Tibial artery (tissue), 4 donors: Measurements from ENCODE around the gene ZNF605.
"Not testable (repeated sequence)": the region's sequence is repeated elsewhere in the genome, so short reads cannot be mapped to it uniquely, and the experiment has no call there.

Experiments used
- DNase-seq, 2 donors: peaks; one replicate each; pipeline ENCODE4 v3.0.0-alpha.2; 2019
- H3K27ac ChIP-seq, 2 donors: fragments of 200-600 bp; sonication (generic) in 1 of 2; 1 replicate in 1 of 2; 2 replicates in 1 of 2; pipeline ENCODE4 v1.5.1; 2018 to 2019; ENCODE audit warnings: mild to moderate bottlenecking in 1 of 2
- H3K27me3 ChIP-seq, 2 donors: fragments of 200-600 bp; sonication (generic) in 1 of 2; one replicate each; pipeline versions ENCODE4 v1.5.1 to v1.6.0; 2016 to 2019
- H3K36me3 ChIP-seq, 3 donors: fragments of 200-600 bp; sonication (generic) in 2 of 3; one replicate each; pipeline ENCODE4 v1.5.1; 2016 to 2019; ENCODE audit warnings: mild to moderate bottlenecking in 2 of 3
- H3K4me1 ChIP-seq, 4 donors: fragments of 200-600 bp; sonication (generic) in 2 of 4; 1 replicate in 3 of 4; 2 replicates in 1 of 4; pipeline ENCODE4 v1.5.1; 2016 to 2019
- H3K4me3 ChIP-seq, 2 donors: fragments of 200-600 bp; sonication (generic) in 1 of 2; 1 replicate in 1 of 2; 2 replicates in 1 of 2; pipeline ENCODE4 v1.5.1; 2018 to 2019; ENCODE audit warnings: mild to moderate bottlenecking in 2 of 2
- H3K9me3 ChIP-seq, 3 donors: fragments of 200-600 bp; sonication (generic) in 1 of 3; one replicate each; pipeline ENCODE4 v1.5.1; 2016 to 2019
- intact Hi-C: fragments of 100-400 bp; cut with DNase I; formaldehyde crosslinking; loops from one replicate; pipeline ENCODE4 v1.15.0; 2023; ENCODE audit warnings: low total_unique reads
- TF ChIP-seq, protein P1 (sequence below), 2 experiments: fragments of 200-600 bp in 1 of 2; fragments of 450-650 bp in 1 of 2; IDR thresholded peaks; one replicate each; pipeline ENCODE4 v1.5.1; 2017 to 2019; ENCODE audit warnings: antibody characterized with exemption in 2 of 2, mild to moderate bottlenecking in 1 of 2, moderate library complexity in 1 of 2

ZNF605 gene

DNA sequence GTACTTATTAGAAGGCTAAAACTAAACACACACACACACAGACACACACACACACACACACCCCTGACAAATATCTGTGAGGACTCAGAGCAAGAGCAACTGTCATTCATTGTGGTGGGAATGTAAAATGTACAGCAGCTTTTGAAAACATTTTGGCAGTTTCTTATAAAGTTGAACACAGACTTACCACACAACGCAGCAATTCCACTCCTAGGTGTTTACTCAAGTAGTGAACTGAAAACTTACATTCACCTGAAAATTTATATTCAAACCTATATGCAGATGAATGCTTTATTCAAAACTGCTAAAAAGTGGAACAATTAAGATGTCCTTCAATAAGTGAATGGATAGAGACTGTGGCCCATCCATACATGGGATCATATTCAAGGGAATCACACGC, 18.6 kb downstream of the ZNF605 start:
- H3K36me3 ChIP-seq, result peaks cover 54 to 58% (median 57%) of the 10 kb centered on the region in 3 donors
- peaks cover 10 to 91% (median 78%) of the 10 kb centered on the region in 3 donors for H3K9me3 ChIP-seq
- H3K4me3 ChIP-seq, result no peak overlapping the region
- H3K27ac ChIP-seq, result no peak overlapping the region
- H3K4me1 ChIP-seq, result no peaks in the 10 kb centered on the region
- no peaks in the 10 kb centered on the region for H3K27me3 ChIP-seq
- no peak for DNase-seq
- intact Hi-C loops, result no loop called here
- TF ChIP-seq, protein P1, sequence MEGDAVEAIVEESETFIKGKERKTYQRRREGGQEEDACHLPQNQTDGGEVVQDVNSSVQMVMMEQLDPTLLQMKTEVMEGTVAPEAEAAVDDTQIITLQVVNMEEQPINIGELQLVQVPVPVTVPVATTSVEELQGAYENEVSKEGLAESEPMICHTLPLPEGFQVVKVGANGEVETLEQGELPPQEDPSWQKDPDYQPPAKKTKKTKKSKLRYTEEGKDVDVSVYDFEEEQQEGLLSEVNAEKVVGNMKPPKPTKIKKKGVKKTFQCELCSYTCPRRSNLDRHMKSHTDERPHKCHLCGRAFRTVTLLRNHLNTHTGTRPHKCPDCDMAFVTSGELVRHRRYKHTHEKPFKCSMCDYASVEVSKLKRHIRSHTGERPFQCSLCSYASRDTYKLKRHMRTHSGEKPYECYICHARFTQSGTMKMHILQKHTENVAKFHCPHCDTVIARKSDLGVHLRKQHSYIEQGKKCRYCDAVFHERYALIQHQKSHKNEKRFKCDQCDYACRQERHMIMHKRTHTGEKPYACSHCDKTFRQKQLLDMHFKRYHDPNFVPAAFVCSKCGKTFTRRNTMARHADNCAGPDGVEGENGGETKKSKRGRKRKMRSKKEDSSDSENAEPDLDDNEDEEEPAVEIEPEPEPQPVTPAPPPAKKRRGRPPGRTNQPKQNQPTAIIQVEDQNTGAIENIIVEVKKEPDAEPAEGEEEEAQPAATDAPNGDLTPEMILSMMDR (IDR thresholded peaks at IDR 0.05), result no peak

DNA sequence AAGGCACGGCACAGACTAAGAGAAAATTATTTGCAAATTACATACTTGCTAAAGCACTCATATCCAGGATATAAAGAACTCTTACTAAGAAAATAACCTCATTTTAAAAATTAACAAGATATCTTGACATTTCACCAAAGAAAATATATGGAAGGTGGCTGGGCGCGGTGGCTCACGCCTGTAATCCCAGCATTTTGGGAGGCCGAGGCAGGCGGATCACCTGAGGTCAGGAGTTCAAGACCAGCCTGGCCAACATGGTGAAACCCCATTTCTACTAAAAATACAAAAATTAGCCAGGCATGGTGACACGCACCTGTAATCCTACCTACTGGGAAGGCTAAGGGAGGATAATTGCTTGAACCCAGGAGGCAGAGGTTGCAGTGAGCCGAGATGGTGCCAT, 19.2 kb downstream of the ZNF605 start:
- DNase-seq, H3K27me3 ChIP-seq, intact Hi-C loops, H3K4me3 ChIP-seq, H3K4me1 ChIP-seq, H3K27ac ChIP-seq: not testable (repeated sequence)
- H3K36me3 ChIP-seq, result peaks cover 53 to 58% (median 57%) of the 10 kb centered on the region in 3 donors
- peaks cover 5 to 91% (median 74%) of the 10 kb centered on the region in 3 donors for H3K9me3 ChIP-seq

DNA sequence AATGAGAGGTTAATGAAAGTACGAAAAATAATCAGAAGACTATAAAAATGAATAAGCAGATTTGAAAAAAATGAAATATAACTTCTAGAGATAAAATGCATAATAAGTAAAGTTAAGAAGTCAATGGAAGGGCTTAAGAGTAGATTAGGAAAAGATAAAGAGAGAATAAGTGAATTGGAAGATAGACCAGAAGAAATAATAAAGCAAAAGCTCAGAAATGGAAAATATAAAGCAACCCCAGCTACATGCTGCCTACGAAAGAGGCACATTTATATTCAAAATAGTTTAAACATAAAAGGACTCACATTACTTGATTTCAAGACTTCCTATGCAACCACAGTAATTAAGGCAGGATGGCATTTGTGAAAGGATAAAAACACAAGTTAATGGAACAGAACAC, 19.9 kb downstream of the ZNF605 start:
- Histone ChIP-seq H3K36me3 (peaks cover 53 to 58% (median 57%) of the 10 kb centered on the region in 3 donors), H3K4me3 (no peak overlapping the region), H3K4me1 (no peaks in the 10 kb centered on the region), H3K27me3 (no peaks in the 10 kb centered on the region), H3K27ac (no peak overlapping the region), H3K9me3 (peaks cover 6 to 91% (median 74%) of the 10 kb centered on the region in 3 donors)
- DNase-seq, result no peak
- TF ChIP-seq, protein P1 (IDR thresholded peaks at IDR 0.05), result no peak
- intact Hi-C loops, result no loop called here

DNA sequence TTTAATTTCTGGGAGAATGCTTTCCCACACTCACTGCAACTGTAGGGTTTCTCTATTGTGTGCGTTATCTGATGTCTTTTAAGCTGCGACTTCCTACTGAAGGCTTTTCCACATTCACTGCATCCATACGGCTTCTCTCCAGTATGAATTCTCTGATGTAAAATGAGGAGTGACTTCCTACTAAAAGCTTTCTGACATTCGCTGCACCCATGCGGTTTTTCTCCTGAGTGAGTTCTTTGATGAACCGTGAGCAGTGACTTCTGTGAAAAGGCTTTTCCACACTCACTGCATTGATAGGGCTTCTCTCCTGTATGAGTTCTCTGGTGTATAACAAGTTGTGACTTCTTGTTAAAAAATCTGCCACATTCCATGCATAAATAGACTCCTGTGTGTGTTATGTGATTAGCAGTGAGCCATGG, 29.7 kb downstream of the ZNF605 start:
- Histone ChIP-seq H3K27me3 (no peaks in the 10 kb centered on the region), H3K4me3 (no peak overlapping the region), H3K4me1 (no peaks in the 10 kb centered on the region), H3K36me3 (peaks cover 64 to 90% (median 90%) of the 10 kb centered on the region in 3 donors), H3K9me3 (peaks cover 38 to 100% (median 96%) of the 10 kb centered on the region in 3 donors), H3K27ac (no peak overlapping the region)
- intact Hi-C loops, result no loop called here
- no peak for DNase-seq
- TF ChIP-seq, protein P1 (IDR thresholded peaks at IDR 0.05), result no peak

DNA sequence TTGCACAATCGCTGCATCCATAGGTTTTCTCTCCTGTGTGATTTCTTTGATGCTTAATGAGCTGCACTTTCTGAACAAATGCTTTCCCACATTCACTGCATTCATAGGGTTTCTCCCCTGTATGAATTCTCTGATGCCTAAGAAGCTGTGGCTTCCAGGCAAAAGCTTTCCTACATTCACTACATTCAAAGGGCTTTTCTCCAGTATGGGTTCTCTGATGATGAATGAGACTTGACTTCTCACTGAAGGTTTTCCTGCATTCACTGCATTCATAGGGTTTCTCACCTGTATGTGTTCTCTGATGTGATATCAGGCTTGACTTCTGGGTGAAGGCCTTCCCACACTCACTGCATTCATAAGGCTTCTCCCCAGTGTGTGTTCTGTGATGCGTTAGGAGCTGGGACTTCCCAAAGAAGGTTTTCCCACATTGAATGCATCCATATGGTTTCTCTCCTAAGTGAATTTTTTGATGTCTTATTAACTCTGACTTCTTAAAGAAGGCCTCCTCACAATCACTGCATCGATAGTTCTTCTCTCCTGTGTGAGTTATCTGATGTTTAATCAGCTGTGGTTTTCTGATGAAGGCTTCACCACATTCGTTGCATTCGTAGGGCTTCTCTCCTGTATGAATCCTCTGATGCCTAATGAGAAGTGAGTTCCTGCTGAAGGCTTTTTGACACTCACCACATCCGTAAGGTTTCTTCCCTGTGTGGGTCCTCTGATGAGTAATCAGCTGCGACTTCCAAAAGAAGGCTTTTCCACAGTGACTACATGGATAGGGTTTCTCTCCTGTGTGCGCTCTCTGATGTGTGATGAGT, 30.3 kb downstream of the ZNF605 start:
- DNase-seq, result no peak
- no peaks in the 10 kb centered on the region for H3K4me1 ChIP-seq
- no peak overlapping the region for H3K27ac ChIP-seq
- no peaks in the 10 kb centered on the region for H3K27me3 ChIP-seq
- peaks cover 58 to 90% (median 89%) of the 10 kb centered on the region in 3 donors for H3K36me3 ChIP-seq
- H3K9me3 ChIP-seq, result peaks cover 39 to 100% (median 96%) of the 10 kb centered on the region in 3 donors
- H3K4me3 ChIP-seq, result no peak overlapping the region
- intact Hi-C loops, result no loop called here
- TF ChIP-seq, protein P1 (IDR thresholded peaks at IDR 0.05), result no peak

DNA sequence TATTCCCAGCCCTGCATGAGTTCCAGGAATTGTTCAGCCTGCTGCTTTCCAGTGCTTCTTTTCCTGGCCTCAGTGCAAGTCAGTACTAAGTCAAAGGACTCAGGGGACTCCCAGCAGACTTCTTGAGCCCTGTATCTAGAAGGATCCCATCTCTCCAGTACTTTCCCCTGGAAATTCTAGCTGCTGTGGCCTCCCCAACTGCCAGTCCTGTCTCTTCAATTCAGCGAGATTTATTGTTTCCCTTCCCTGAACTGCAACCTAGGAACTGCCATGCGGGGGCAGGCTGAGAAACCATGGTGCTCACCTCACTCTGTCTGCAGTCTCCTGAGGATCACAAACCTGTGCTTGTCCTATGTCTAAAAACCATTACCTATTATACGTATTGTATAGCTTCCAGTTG, 31.8 kb downstream of the ZNF605 start:
- TF ChIP-seq, protein P1 (IDR thresholded peaks at IDR 0.05), result no peak
- H3K4me1 ChIP-seq, result no peaks in the 10 kb centered on the region
- intact Hi-C loops, result no loop called here
- no peak overlapping the region for H3K27ac ChIP-seq
- H3K27me3 ChIP-seq, result no peaks in the 10 kb centered on the region
- DNase-seq, result no peak
- no peak overlapping the region for H3K4me3 ChIP-seq
- peaks cover 39 to 100% (median 95%) of the 10 kb centered on the region in 3 donors for H3K9me3 ChIP-seq
- peaks cover 44 to 88% (median 82%) of the 10 kb centered on the region in 3 donors for H3K36me3 ChIP-seq
